ENCODE data around the gene EIF3D.

Gene EIF3D

GRCh38 chr22:36563444-36563843, 34.5 kb upstream of the EIF3D start:
- no peak for DNase-seq (ENCODE audit: low spot score)
- H3K27ac ChIP-seq: no peak overlapping the region
- no peak overlapping the region for H3K4me3 ChIP-seq
- no peak for TF ChIP-seq CTCF (IDR thresholded peaks at IDR 0.05)

GRCh38 chr22:36563001-36563400, 34.0 kb upstream of the EIF3D start:
- Histone ChIP-seq H3K27ac (no peak overlapping the region), H3K4me3 (no peak overlapping the region)
- no peak for TF ChIP-seq CTCF (IDR thresholded peaks at IDR 0.05)
- DNase-seq (ENCODE audit: low spot score): no peak

GRCh38 chr22:36562261-36562835, 33.4 kb upstream of the EIF3D start:
- H3K27ac ChIP-seq: no peak overlapping the region
- DNase-seq (ENCODE audit: low spot score): no peak
- H3K4me3 ChIP-seq: no peak overlapping the region
- TF ChIP-seq CTCF (IDR thresholded peaks at IDR 0.05): no peak

GRCh38 chr22:36561291-36561811, 32.4 kb upstream of the EIF3D start:
- TF ChIP-seq CTCF (IDR thresholded peaks at IDR 0.05): no peak
- no peak overlapping the region for H3K4me3 ChIP-seq
- no peak overlapping the region for H3K27ac ChIP-seq
- DNase-seq (ENCODE audit: low spot score): no peak

GRCh38 chr22:36560001-36560400, 31.0 kb upstream of the EIF3D start:
- no peak for TF ChIP-seq CTCF (IDR thresholded peaks at IDR 0.05)
- DNase-seq (ENCODE audit: low spot score): no peak
- Histone ChIP-seq H3K27ac (no peak overlapping the region), H3K4me3 (no peak overlapping the region)

GRCh38 chr22:36554098-36554497, 25.1 kb upstream of the EIF3D start:
- no peak for TF ChIP-seq CTCF (IDR thresholded peaks at IDR 0.05)
- no peak for DNase-seq (ENCODE audit: low spot score)
- no peak overlapping the region for H3K27ac ChIP-seq
- H3K4me3 ChIP-seq: no peak overlapping the region

- TF ChIP-seq CTCF (IDR thresholded peaks at IDR 0.05): no peak
- Histone ChIP-seq H3K27ac (no peak overlapping the region), H3K4me3 (no peak overlapping the region)
- no peak for DNase-seq (ENCODE audit: low spot score)
These were observed 23.3 kb upstream of the EIF3D start for GRCh38 chr22:36552289-36552688.

All from coronary artery (tissue), 2 donors.